ENCODE measurements around the gene GPR50. TPM values are rescaled to one million over a fixed set of nuclear protein-coding genes. Genes with fewer than 3 reads are reported as not detected.

Gene GPR50
- not detected in 2 replicates for total RNA-seq (2014; rRNA removed; shearing (Covaris generic))

GRCh38 chrX:151176231-151176750 is at the start of gene GPR50:
TSS of gene GPR50 (plus strand) at chrX:151176584. CDS start at chrX:151176722, 138 bp downstream.
- DNase-seq (ENCODE audit: low spot score), result no peak

- no peak for DNase-seq (ENCODE audit: low spot score)
These were observed 43.9 kb upstream of the GPR50 start for GRCh38 chrX:151132531-151132930.

GRCh38 chrX:151151665-151152267 is 24.6 kb upstream of the GPR50 start:
- DNase-seq (ENCODE audit: low spot score), result peak; percentile 65

GRCh38 chrX:151153086-151153485 is 23.3 kb upstream of the GPR50 start:
- DNase-seq (ENCODE audit: low spot score), result peak; percentile 21

GRCh38 chrX:151153667-151154066 is 22.7 kb upstream of the GPR50 start:
- DNase-seq (ENCODE audit: low spot score), result no peak

- no peak for DNase-seq (ENCODE audit: low spot score)
These were observed 21.1 kb upstream of the GPR50 start for GRCh38 chrX:151155234-151155633.

GRCh38 chrX:151161690-151162089 is 14.7 kb upstream of the GPR50 start:
- DNase-seq (ENCODE audit: low spot score), result no peak

- no peak for DNase-seq (ENCODE audit: low spot score)
These were observed 8.5 kb upstream of the GPR50 start for GRCh38 chrX:151167791-151168345.

- no peak for DNase-seq (ENCODE audit: low spot score)
These were observed 6.6 kb upstream of the GPR50 start for GRCh38 chrX:151169783-151170182.

GRCh38 chrX:151174581-151175282 is 1.7 kb upstream of the GPR50 start:
- DNase-seq (ENCODE audit: low spot score), result no peak

- no peak for DNase-seq (ENCODE audit: low spot score)
These were observed 911 bp upstream of the GPR50 start for GRCh38 chrX:151175283-151176062.

GRCh38 chrX:151177141-151178027 is 1.0 kb downstream of the GPR50 start:
- DNase-seq (ENCODE audit: low spot score), result no peak

GRCh38 chrX:151178746-151179145 is 2.4 kb downstream of the GPR50 start:
- DNase-seq (ENCODE audit: low spot score), result no peak

- DNase-seq (ENCODE audit: low spot score), result no peak
These were observed 4.0 kb downstream of the GPR50 start for GRCh38 chrX:151180400-151180799.

- DNase-seq (ENCODE audit: low spot score), result no peak
These were observed 4.7 kb downstream of the GPR50 start for GRCh38 chrX:151181088-151181487.

- DNase-seq (ENCODE audit: low spot score), result no peak
These were observed 6.9 kb downstream of the GPR50 start for GRCh38 chrX:151183233-151183753.

- no peak for DNase-seq (ENCODE audit: low spot score)
These were observed 7.7 kb downstream of the GPR50 start for GRCh38 chrX:151183912-151184565.

GRCh38 chrX:151184705-151185104 is 8.3 kb downstream of the GPR50 start:
- no peak for DNase-seq (ENCODE audit: low spot score)

GRCh38 chrX:151206871-151207270 is 30.5 kb downstream of the GPR50 start:
- no peak for DNase-seq (ENCODE audit: low spot score)

GRCh38 chrX:151225843-151226242 is 49.5 kb downstream of the GPR50 start:
- no peak for DNase-seq (ENCODE audit: low spot score)

All from HT-29 (cell line).